Mesothelial cell of epicardium (in vitro differentiated cells): Measurements from ENCODE around the gene ABCG2. TPM values are rescaled to one million over a fixed set of nuclear protein-coding genes. Genes with fewer than 3 reads are reported as not detected.
"Not testable (repeated sequence)": the region's sequence is repeated elsewhere in the genome, so short reads cannot be mapped to it uniquely, and the experiment has no call there.

Experiments used
- DNase-seq, 2 experiments: peaks; one replicate each; pipeline ENCODE4 v3.0.0; 2021; ENCODE audit warnings: low spot score in 2 of 2; ENCODE audit not compliant: unreplicated experiment in 2 of 2
- H3K27ac Mint-ChIP-seq: 2 replicates; pipeline ENCODE4 v1.8.0; 2021; ENCODE audit warnings: mixed read lengths
- H3K27me3 Mint-ChIP-seq: 2 replicates; pipeline ENCODE4 v1.8.0; 2021; ENCODE audit warnings: low read depth, mixed read lengths
- H3K36me3 Mint-ChIP-seq: 2 replicates; pipeline ENCODE4 v1.8.0; 2021; ENCODE audit warnings: mixed read lengths
- H3K4me1 Mint-ChIP-seq: 2 replicates; pipeline ENCODE4 v1.8.0; 2021; ENCODE audit warnings: mixed read lengths
- H3K4me3 Mint-ChIP-seq: 2 replicates; pipeline ENCODE4 v1.8.0; 2021; ENCODE audit warnings: mild to moderate bottlenecking, moderate library complexity, mixed read lengths
- H3K9me3 Mint-ChIP-seq: 2 replicates; pipeline ENCODE4 v1.8.0; 2021; ENCODE audit warnings: mixed read lengths
- total RNA-seq: library from RNA; stranded (reverse); gene quantifications from 3 replicates; pipeline ENCODE4 v1.2.1, GENCODE V29; 2021
- TF ChIP-seq, protein P1 (sequence below): fragments of 200-600 bp; sonication (generic); IDR thresholded peaks from one replicate; pipeline ENCODE4 v1.5.0; 2021; ENCODE audit warnings: antibody characterized with exemption; ENCODE audit not compliant: unreplicated experiment

The ABCG2 gene
- total RNA-seq, 1 donor from 2014 or later: 0.92 TPM

DNA sequence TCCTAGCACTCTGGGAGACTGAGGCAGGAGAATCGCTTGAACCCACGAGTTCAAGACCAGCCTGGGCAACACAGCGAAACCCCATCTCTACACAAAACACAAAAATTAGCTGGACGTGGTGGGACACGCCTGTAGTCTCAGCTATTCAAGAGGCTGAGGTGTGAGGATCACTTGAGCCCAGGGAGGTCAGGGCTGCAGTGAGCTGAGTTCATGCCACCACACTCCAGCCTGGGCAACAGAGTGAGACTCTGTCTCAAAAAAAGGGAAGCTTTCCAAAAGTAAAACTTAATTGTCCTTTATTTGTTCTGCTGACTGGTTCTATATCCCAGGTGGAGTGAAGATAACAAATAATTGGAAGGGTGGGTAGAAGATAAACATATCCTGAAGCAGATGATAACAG is 45.6 kb downstream of the ABCG2 start:
- no peak overlapping the region for H3K27ac Mint-ChIP-seq

DNA sequence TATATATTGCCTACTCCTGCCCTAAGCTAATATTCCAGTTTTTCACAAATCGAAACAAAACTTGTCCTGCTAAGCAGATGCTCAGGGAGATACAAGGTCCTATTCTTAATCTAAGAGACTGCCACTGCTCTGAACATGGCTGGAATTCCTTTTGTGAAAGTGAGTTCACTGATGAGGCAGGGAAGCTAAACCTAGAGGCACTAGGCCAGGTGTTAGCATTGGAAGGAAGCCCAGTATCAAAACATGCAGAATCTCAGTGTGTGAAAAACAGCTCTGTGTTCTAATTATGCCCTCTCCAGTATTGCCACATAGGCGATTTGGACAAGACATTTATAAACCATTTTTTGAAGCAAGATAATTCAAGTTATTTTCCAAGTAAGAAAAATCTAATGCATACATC is 47.6 kb downstream of the ABCG2 start:
- no peak overlapping the region for H3K4me3 Mint-ChIP-seq
- no peaks in the 10 kb centered on the region for H3K9me3 Mint-ChIP-seq
- H3K4me1 Mint-ChIP-seq: peaks cover 19% of the 10 kb centered on the region
- TF ChIP-seq, protein P1, sequence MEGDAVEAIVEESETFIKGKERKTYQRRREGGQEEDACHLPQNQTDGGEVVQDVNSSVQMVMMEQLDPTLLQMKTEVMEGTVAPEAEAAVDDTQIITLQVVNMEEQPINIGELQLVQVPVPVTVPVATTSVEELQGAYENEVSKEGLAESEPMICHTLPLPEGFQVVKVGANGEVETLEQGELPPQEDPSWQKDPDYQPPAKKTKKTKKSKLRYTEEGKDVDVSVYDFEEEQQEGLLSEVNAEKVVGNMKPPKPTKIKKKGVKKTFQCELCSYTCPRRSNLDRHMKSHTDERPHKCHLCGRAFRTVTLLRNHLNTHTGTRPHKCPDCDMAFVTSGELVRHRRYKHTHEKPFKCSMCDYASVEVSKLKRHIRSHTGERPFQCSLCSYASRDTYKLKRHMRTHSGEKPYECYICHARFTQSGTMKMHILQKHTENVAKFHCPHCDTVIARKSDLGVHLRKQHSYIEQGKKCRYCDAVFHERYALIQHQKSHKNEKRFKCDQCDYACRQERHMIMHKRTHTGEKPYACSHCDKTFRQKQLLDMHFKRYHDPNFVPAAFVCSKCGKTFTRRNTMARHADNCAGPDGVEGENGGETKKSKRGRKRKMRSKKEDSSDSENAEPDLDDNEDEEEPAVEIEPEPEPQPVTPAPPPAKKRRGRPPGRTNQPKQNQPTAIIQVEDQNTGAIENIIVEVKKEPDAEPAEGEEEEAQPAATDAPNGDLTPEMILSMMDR: no peak
- DNase-seq: no peak
- H3K36me3 Mint-ChIP-seq: no peaks in the 10 kb centered on the region
- no peaks in the 10 kb centered on the region for H3K27me3 Mint-ChIP-seq
- H3K27ac Mint-ChIP-seq: no peak overlapping the region

More for the DNA sequence above, 45.6 kb downstream of the ABCG2 start:
- Mint-ChIP-seq H3K4me3 (no peak overlapping the region), H3K36me3 (no peaks in the 10 kb centered on the region), H3K27me3 (no peaks in the 10 kb centered on the region), H3K4me1 (peaks cover 11% of the 10 kb centered on the region), H3K9me3 (peaks cover under 1% of the 10 kb centered on the region)
- DNase-seq: no peak
- TF ChIP-seq, protein P1: no peak

DNA sequence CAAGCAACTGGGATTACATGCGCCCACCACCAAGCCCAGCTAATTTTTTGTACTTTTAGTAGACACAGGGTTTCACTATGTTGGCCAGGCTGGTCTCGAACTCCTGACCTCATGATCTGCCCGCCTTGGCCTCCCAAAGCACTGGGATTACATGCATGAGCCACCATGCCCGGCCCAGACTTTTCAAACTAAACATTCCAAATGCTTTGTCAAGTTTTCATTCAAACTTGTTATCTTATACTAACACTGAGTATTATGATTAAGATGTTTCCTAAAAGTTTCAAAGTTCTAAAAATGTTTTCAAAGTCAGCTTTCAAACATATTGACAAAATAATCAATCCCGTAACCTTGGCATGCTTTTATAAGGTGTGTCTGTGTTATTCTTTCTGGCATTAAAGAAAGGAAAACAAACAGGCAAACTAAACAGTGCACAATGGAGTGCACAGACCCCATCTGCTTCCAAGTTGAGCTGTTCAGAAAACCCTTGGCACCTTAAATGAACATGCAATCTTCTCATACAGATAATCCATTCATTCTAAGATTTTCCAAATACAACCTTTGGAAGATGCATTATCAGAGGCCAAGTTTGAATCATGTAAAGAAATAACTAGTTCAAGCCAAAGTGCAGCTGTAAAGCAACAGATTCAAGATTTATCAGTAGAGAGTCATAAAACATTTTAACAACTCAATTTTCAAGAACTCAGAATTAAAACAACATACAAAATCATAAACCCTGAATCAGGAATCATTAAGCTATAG is 49.1 kb downstream of the ABCG2 start:
- Mint-ChIP-seq H3K9me3 (no peaks in the 10 kb centered on the region), H3K27me3 (no peaks in the 10 kb centered on the region), H3K4me3 (no peak overlapping the region), H3K4me1 (peaks cover 28% of the 10 kb centered on the region), H3K36me3 (no peaks in the 10 kb centered on the region), H3K27ac (no peak overlapping the region)
- no peak for DNase-seq
- TF ChIP-seq, protein P1: no peak

DNA sequence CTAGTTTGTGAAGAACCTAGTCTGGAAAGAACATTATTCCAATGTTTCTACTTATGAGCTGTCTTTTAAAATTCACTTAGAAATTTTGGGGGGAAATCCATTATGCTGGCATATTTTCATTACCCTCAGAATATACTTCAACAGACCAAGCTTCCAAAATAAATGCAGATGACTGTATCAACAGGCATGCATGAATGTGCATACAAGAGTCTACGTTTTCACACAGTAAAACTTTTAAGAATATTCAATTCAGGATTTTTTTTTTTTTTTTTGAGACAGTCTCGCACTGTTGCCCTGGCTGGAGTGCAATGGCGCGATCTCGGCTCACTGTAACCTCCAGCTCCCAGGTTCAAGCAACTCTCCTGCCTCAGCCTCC is 49.7 kb downstream of the ABCG2 start:
- H3K4me1 Mint-ChIP-seq: peaks cover 31% of the 10 kb centered on the region
- no peak overlapping the region for H3K27ac Mint-ChIP-seq
- H3K9me3 Mint-ChIP-seq: no peaks in the 10 kb centered on the region
- no peak for DNase-seq
- H3K36me3 Mint-ChIP-seq: no peaks in the 10 kb centered on the region
- no peak overlapping the region for H3K4me3 Mint-ChIP-seq
- TF ChIP-seq, protein P1: no peak
- H3K27me3 Mint-ChIP-seq: no peaks in the 10 kb centered on the region

DNA sequence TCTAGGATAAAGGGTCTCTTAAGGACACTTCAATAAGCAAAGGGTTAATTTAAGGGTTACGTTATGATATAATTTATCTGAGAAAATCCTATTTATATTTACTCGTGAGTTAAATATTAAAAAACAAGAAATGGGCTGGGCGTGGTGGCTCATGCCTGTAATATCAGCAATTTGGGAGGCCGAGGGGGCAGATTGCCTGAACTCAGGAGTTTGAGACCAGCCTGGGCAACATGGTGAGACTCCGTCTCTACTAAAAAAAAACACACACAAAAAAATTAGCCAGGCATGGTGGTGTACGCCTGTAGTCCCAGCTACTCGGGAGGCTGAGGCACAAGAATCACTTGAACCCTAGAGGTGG is 50.4 kb downstream of the ABCG2 start:
- DNase-seq, H3K27me3 Mint-ChIP-seq, H3K4me3 Mint-ChIP-seq, H3K36me3 Mint-ChIP-seq, H3K27ac Mint-ChIP-seq, H3K9me3 Mint-ChIP-seq: not testable (repeated sequence)
- peaks cover 31% of the 10 kb centered on the region for H3K4me1 Mint-ChIP-seq

DNA sequence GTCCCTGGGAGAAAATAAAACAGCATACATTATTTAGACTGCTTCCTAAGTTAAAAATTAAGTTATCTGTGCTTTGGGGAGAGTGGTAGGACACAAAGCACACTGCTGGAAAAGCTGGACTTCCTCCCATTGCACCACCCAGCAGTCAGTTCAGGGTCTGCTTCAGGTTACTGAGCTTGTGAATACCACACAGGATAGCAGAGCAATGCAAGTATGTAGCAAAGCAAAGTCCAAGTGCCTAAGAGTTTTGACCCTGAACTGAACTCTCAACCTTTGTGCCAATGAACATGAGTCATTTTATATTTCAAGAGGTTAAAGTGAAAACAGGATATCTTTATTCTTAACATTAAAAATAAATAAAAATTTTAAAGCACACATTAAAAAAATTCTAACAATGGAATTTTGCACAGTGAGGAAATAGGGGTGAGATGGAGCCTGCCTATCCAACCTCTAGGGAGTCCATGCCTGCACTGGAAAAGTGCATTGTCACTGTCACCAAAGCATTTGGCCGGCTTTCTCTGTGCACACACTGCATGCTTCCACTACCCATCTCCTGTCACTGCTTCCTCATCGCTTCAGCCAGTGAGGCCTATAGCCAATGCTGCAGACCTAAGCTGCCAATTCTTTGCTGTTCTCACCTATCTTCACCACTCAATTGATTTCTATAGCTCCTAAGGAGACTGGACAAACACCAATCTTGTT is 50.9 kb downstream of the ABCG2 start:
- Mint-ChIP-seq H3K4me3 (no peak overlapping the region), H3K27ac (no peak overlapping the region), H3K36me3 (no peaks in the 10 kb centered on the region), H3K4me1 (peaks cover 31% of the 10 kb centered on the region), H3K9me3 (no peaks in the 10 kb centered on the region), H3K27me3 (no peaks in the 10 kb centered on the region)
- no peak for DNase-seq
- TF ChIP-seq, protein P1: no peak
